ENCODE data around the gene NF2. TPM values are rescaled to one million over a fixed set of nuclear protein-coding genes. Genes with fewer than 3 reads are reported as not detected.

The NF2 gene
- total RNA-seq, 4 donors from 2014 or later, result 14.6 to 60.1 (median 34.7) TPM

DNA sequence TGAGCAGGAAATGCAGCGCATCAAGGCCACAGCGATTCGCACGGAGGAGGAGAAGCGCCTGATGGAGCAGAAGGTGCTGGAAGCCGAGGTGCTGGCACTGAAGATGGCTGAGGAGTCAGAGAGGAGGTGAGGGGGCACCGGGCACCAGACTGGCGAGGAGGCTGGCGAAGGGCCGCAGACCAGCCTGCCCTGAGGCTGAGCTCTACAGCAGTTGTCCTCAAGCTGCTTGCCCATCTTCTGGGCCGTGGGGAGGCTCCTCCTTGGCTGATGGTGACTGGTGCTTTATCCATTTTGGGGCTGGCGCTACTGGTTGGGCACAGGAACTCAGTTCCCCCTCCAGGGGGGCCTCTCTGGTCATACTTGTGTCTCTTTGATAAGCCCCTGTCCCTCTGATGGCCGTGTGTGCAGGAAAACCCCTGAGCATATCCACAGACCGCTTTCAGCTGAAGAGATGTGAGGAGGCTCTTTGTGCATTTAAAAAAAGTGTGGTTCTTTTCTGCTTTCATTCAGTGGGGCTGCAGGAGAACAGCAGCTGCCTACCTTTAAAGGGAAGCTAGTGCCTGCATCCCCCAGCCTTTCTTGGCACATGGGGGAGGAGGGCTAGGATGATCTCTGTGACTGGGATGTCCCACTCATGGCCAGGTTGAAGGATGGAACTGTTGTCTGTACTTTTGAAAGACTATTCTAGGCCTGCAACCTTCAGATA is 70.1 kb downstream of the NF2 start:
- Histone ChIP-seq H3K9me3 (no peaks in the 10 kb centered on the region), H3K27ac (no peak overlapping the region), H3K4me3 (no peak overlapping the region), H3K36me3 (peaks cover 0 to 72% (median 21%) of the 10 kb centered on the region in 4 donors), H3K27me3 (no peaks in the 10 kb centered on the region), H3K4me1 (no peaks in the 10 kb centered on the region)
- intact Hi-C loops (cut with DNase I; ENCODE audit: low total_unique reads) (no loop called here), in situ Hi-C loops (cut with MboI; ENCODE audit: low pct_ligation_motif_present in 1 of 4, low pct_unique_long_range_greater_than_20kb in 1 of 4, low sequenced_read_pairs in 3 of 4) (no loop called here)
- TF ChIP-seq EP300 (IDR thresholded peaks at IDR 0.05; ENCODE audit: low read depth), result no peak
- TF ChIP-seq POLR2AphosphoS5 (IDR thresholded peaks at IDR 0.05), result no peak
- WGBS, 2 donors (ENCODE audit: low coverage in 1 of 2), result 90% methylated on average over 14 of the region's 14 CpGs; no CpG with 5 or more reads in 1 of the 2 donors
- no peak for DNase-seq

DNA sequence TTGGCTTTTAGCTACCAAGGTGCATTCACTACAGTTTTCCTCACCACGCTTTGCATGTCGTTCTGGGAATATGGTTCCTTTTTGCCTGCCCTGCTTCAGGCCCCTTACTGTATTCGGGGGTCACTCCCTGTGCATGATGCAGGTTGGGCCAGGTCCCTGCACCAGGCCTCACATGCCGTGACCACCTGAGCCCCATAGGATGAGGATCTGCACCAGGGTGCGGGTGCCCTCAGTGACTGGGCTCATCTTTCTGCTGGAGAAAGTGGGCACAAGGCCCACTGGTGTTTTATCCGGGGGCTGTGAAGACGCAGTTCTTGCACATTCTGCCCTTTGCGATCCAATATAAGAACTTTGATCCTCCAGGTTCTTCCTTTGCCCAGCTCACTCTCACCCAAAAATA is 70.7 kb downstream of the NF2 start:
- H3K4me1 ChIP-seq, result no peaks in the 10 kb centered on the region
- no peaks in the 10 kb centered on the region for H3K27me3 ChIP-seq
- peaks cover 0 to 72% (median 21%) of the 10 kb centered on the region in 4 donors for H3K36me3 ChIP-seq
- 93% methylated on average over 7 of the region's 8 CpGs; no CpG with 5 or more reads in 1 of the 2 donors for WGBS, 2 donors (ENCODE audit: low coverage in 1 of 2)
- H3K27ac ChIP-seq, result no peak overlapping the region
- no peak overlapping the region for H3K4me3 ChIP-seq
- intact Hi-C loops (cut with DNase I; ENCODE audit: low total_unique reads) (no loop called here), in situ Hi-C loops (cut with MboI; ENCODE audit: low pct_ligation_motif_present in 1 of 4, low pct_unique_long_range_greater_than_20kb in 1 of 4, low sequenced_read_pairs in 3 of 4) (no loop called here)
- H3K9me3 ChIP-seq, result no peaks in the 10 kb centered on the region
- DNase-seq, result no peak
- TF ChIP-seq, protein P1, sequence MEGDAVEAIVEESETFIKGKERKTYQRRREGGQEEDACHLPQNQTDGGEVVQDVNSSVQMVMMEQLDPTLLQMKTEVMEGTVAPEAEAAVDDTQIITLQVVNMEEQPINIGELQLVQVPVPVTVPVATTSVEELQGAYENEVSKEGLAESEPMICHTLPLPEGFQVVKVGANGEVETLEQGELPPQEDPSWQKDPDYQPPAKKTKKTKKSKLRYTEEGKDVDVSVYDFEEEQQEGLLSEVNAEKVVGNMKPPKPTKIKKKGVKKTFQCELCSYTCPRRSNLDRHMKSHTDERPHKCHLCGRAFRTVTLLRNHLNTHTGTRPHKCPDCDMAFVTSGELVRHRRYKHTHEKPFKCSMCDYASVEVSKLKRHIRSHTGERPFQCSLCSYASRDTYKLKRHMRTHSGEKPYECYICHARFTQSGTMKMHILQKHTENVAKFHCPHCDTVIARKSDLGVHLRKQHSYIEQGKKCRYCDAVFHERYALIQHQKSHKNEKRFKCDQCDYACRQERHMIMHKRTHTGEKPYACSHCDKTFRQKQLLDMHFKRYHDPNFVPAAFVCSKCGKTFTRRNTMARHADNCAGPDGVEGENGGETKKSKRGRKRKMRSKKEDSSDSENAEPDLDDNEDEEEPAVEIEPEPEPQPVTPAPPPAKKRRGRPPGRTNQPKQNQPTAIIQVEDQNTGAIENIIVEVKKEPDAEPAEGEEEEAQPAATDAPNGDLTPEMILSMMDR (IDR thresholded peaks at IDR 0.05), result no peak
- TF ChIP-seq POLR2AphosphoS5 (IDR thresholded peaks at IDR 0.05), result no peak
- no peak for TF ChIP-seq EP300 (IDR thresholded peaks at IDR 0.05; ENCODE audit: low read depth)
- TF ChIP-seq POLR2A (IDR thresholded peaks at IDR 0.05), result no peak

DNA sequence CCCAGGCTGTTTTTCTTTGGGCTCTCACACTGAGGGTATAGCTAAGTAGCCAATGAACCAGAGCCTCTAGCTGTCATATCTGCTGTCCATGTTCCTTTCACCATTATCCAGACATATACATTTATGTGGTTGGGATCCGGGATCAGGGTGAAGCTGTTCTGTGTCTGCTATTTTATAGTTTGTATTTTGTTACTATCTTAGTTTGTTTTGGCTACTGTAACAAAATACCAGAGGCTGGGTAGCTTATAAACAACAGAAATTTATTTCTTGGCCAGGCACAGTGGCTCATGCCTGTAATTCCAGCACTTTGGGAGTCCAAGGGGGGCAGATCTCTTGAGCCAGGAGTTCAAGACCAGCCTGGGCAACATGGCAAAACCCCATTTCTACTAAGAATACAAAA is 75.9 kb downstream of the NF2 start:
- WGBS, 2 donors (ENCODE audit: low coverage in 1 of 2), result 40 to 67% methylated on average over 1 of the region's 1 CpG
- Histone ChIP-seq H3K4me3 (no peak overlapping the region), H3K27me3 (no peaks in the 10 kb centered on the region), H3K27ac (no peak overlapping the region), H3K36me3 (peaks cover 0 to 65% (median 18%) of the 10 kb centered on the region in 4 donors), H3K4me1 (no peaks in the 10 kb centered on the region), H3K9me3 (no peaks in the 10 kb centered on the region)
- in situ Hi-C loops (cut with MboI; ENCODE audit: low pct_ligation_motif_present in 1 of 4, low pct_unique_long_range_greater_than_20kb in 1 of 4, low sequenced_read_pairs in 3 of 4), result no loop called here
- intact Hi-C loops (cut with DNase I; ENCODE audit: low total_unique reads), result no loop called here
- DNase-seq, result no peak
- TF ChIP-seq POLR2A (IDR thresholded peaks at IDR 0.05) (no peak), POLR2AphosphoS5 (IDR thresholded peaks at IDR 0.05) (no peak), EP300 (IDR thresholded peaks at IDR 0.05; ENCODE audit: low read depth) (no peak)
- TF ChIP-seq, protein P1 (IDR thresholded peaks at IDR 0.05), result no peak

DNA sequence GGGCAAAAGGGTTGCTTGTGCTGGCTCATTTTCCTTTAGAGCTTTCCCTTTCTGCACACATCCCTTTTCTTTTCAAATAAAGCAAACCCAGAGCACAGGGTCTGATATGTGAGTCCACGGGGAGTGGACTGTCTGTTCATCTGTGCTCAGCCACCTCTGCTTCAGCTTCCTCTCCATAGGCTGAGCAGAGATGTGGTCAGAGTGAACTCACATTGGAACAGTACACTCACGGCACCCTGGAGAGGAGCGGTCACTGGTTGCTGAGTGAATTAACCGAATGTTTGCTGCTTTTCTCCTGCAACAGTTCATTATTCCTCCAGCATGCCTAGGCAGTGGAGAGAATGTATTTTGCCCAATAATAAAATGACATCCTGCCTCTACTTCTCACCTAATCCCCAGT is 80.1 kb downstream of the NF2 start:
- TF ChIP-seq, protein P1 (IDR thresholded peaks at IDR 0.05), result no peak
- no peak for TF ChIP-seq POLR2AphosphoS5 (IDR thresholded peaks at IDR 0.05)
- TF ChIP-seq EP300 (IDR thresholded peaks at IDR 0.05; ENCODE audit: low read depth), result no peak
- no peak for TF ChIP-seq POLR2A (IDR thresholded peaks at IDR 0.05)
- in situ Hi-C loops (cut with MboI; ENCODE audit: low pct_ligation_motif_present in 1 of 4, low pct_unique_long_range_greater_than_20kb in 1 of 4, low sequenced_read_pairs in 3 of 4), result no loop called here

More for the DNA sequence above, 80.1 kb downstream of the NF2 start:
- H3K27ac ChIP-seq, result no peak overlapping the region
- H3K4me1 ChIP-seq, result no peaks in the 10 kb centered on the region
- no peak for DNase-seq
- no peaks in the 10 kb centered on the region for H3K9me3 ChIP-seq
- 80 to 97% methylated on average over 1 to 4 of the region's 4 CpGs for WGBS, 2 donors (ENCODE audit: low coverage in 1 of 2)
- peaks cover 0 to 27% (median 4%) of the 10 kb centered on the region in 4 donors for H3K36me3 ChIP-seq
- no peaks in the 10 kb centered on the region for H3K27me3 ChIP-seq
- H3K4me3 ChIP-seq, result no peak overlapping the region
- intact Hi-C loops (cut with DNase I; ENCODE audit: low total_unique reads), result no loop called here

All from transverse colon (tissue), 4 donors.